Measurements from ENCODE around the gene BHMT2.

Gene BHMT2

GRCh38 chr5:79050498-79050897, 19.1 kb upstream of the BHMT2 start:
- Histone ChIP-seq H3K27me3 (ENCODE audit: control insufficient read depth, low read length) (peaks cover 8% of the 10 kb centered on the region), H3K4me3 (ENCODE audit: low read length) (no peak overlapping the region), H3K9me3 (ENCODE audit: control insufficient read depth, insufficient read depth, low read length) (no peaks in the 10 kb centered on the region), H3K9me2 (replicated peaks; ENCODE audit: control insufficient read depth, low read length) (no peaks in the 10 kb centered on the region), H3K36me3 (ENCODE audit: control insufficient read depth, low read length) (no peaks in the 10 kb centered on the region), H3K4me1 (ENCODE audit: control insufficient read depth, low read length) (no peaks in the 10 kb centered on the region), H3K27ac (ENCODE audit: low read depth, low read length) (no peak overlapping the region), H3K79me2 (ENCODE audit: control insufficient read depth, low read length) (no peaks in the 10 kb centered on the region), H4K20me1 (ENCODE audit: control insufficient read depth, insufficient read depth, low read depth, low read length) (no peaks in the 10 kb centered on the region), H3K4me2 (ENCODE audit: low read length) (no peak overlapping the region), H3F3A (ENCODE audit: control insufficient read depth, insufficient read depth) (no peaks in the 10 kb centered on the region)
- TF ChIP-seq EZH2phosphoT487 (IDR thresholded peaks at IDR 0.05; ENCODE audit: borderline replicate concordance, low read length) (no peak), CTCF (IDR thresholded peaks at IDR 0.05; ENCODE audit: low read depth, low read length, poor library complexity, severe bottlenecking) (no peak)

DNA sequence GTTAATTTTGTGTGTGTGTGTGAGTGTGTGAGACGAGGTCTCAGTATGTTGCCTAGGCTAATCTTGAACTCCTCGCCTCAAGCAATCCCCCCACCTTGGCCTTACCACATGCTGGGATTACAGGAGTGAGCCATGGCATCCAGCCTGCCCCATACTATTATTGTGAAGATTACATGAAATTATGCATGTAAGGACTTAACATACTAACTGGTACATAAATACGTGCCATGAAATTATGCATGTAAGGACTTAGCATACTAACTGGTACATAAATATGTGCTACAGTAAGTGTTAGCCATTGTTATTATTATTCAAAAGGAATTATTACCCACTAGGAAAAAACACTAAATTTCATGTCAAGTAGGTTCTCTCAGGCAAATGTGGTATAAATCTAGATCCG, 16.2 kb upstream of the BHMT2 start:
- H4K20me1 ChIP-seq (ENCODE audit: control insufficient read depth, insufficient read depth, low read depth, low read length): no peaks in the 10 kb centered on the region
- no peak overlapping the region for H3K4me3 ChIP-seq (ENCODE audit: low read length)
- H3K9me2 ChIP-seq (replicated peaks; ENCODE audit: control insufficient read depth, low read length): no peaks in the 10 kb centered on the region
- H3K4me2 ChIP-seq (ENCODE audit: low read length): no peak overlapping the region
- no peak overlapping the region for H3K27ac ChIP-seq (ENCODE audit: low read depth, low read length)
- H3K27me3 ChIP-seq (ENCODE audit: control insufficient read depth, low read length): peaks cover 11% of the 10 kb centered on the region
- H3K79me2 ChIP-seq (ENCODE audit: control insufficient read depth, low read length): no peaks in the 10 kb centered on the region
- no peaks in the 10 kb centered on the region for H3K9me3 ChIP-seq (ENCODE audit: control insufficient read depth, insufficient read depth, low read length)
- no peaks in the 10 kb centered on the region for H3F3A ChIP-seq (ENCODE audit: control insufficient read depth, insufficient read depth)
- TF ChIP-seq CTCF (IDR thresholded peaks at IDR 0.05; ENCODE audit: low read depth, low read length, poor library complexity, severe bottlenecking) (no peak), EZH2phosphoT487 (IDR thresholded peaks at IDR 0.05; ENCODE audit: borderline replicate concordance, low read length) (no peak)
- H3K36me3 ChIP-seq (ENCODE audit: control insufficient read depth, low read length): no peaks in the 10 kb centered on the region
- no peaks in the 10 kb centered on the region for H3K4me1 ChIP-seq (ENCODE audit: control insufficient read depth, low read length)

DNA sequence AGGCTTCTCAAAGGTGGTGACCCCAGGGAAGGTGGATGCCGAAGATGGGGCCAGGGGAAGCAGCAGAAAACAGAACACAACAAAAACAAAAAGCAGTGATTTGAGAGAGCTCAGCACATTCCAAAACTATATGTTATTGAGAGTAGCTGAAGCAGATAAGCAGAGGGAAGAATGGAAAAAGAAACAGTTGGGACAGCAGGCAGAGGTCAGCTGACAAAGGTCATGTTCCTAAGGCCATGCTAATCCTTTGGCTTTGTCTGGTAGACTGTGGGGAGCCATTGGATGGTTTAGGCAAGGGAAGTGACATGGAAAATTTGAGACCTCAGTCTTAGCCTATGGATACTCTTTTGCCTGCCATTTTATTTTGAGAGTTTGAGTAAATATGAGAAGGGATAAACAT, 14.6 kb upstream of the BHMT2 start:
- H3F3A ChIP-seq (ENCODE audit: control insufficient read depth, insufficient read depth): no peaks in the 10 kb centered on the region
- TF ChIP-seq CTCF (IDR thresholded peaks at IDR 0.05; ENCODE audit: low read depth, low read length, poor library complexity, severe bottlenecking): no peak
- TF ChIP-seq EZH2phosphoT487 (IDR thresholded peaks at IDR 0.05; ENCODE audit: borderline replicate concordance, low read length): no peak
- no peaks in the 10 kb centered on the region for H3K9me3 ChIP-seq (ENCODE audit: control insufficient read depth, insufficient read depth, low read length)

DNA sequence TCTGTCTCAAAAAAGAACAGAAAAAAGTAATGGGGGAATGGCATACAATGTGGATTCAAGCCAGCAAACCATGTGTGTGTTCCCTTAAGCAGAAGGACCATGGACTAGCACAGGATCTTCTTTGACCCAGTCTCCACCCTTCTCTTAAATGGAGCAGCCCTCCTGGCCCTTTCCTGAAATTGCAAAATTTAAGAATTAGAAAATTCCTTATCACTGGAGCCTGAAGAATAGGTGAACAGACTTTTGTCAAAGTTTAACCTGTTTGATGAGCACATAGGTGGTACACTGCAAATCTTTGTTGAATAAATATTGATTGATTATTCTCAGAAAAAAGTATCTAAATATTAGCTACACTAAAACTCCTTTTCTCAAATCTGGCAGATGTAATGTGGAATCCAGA, 12.7 kb upstream of the BHMT2 start:
- Histone ChIP-seq H3K27me3 (ENCODE audit: control insufficient read depth, low read length) (peaks cover 19% of the 10 kb centered on the region), H3F3A (ENCODE audit: control insufficient read depth, insufficient read depth) (no peaks in the 10 kb centered on the region), H3K36me3 (ENCODE audit: control insufficient read depth, low read length) (no peaks in the 10 kb centered on the region), H3K79me2 (ENCODE audit: control insufficient read depth, low read length) (no peaks in the 10 kb centered on the region), H3K4me3 (ENCODE audit: low read length) (no peak overlapping the region), H4K20me1 (ENCODE audit: control insufficient read depth, insufficient read depth, low read depth, low read length) (no peaks in the 10 kb centered on the region), H3K27ac (ENCODE audit: low read depth, low read length) (no peak overlapping the region), H3K4me2 (ENCODE audit: low read length) (no peak overlapping the region), H3K4me1 (ENCODE audit: control insufficient read depth, low read length) (no peaks in the 10 kb centered on the region), H3K9me3 (ENCODE audit: control insufficient read depth, insufficient read depth, low read length) (no peaks in the 10 kb centered on the region), H3K9me2 (replicated peaks; ENCODE audit: control insufficient read depth, low read length) (no peaks in the 10 kb centered on the region)
- TF ChIP-seq EZH2phosphoT487 (IDR thresholded peaks at IDR 0.05; ENCODE audit: borderline replicate concordance, low read length) (no peak), CTCF (IDR thresholded peaks at IDR 0.05; ENCODE audit: low read depth, low read length, poor library complexity, severe bottlenecking) (no peak)

More for the DNA sequence above, 14.6 kb upstream of the BHMT2 start:
- Histone ChIP-seq H3K27ac (ENCODE audit: low read depth, low read length) (no peak overlapping the region), H3K27me3 (ENCODE audit: control insufficient read depth, low read length) (peaks cover 19% of the 10 kb centered on the region), H3K9me2 (replicated peaks; ENCODE audit: control insufficient read depth, low read length) (no peaks in the 10 kb centered on the region), H3K4me1 (ENCODE audit: control insufficient read depth, low read length) (no peaks in the 10 kb centered on the region), H3K4me3 (ENCODE audit: low read length) (no peak overlapping the region), H3K4me2 (ENCODE audit: low read length) (no peak overlapping the region), H3K79me2 (ENCODE audit: control insufficient read depth, low read length) (no peaks in the 10 kb centered on the region), H3K36me3 (ENCODE audit: control insufficient read depth, low read length) (no peaks in the 10 kb centered on the region), H4K20me1 (ENCODE audit: control insufficient read depth, insufficient read depth, low read depth, low read length) (no peaks in the 10 kb centered on the region)
